ENCODE results near the gene DOCK9.

DOCK9 gene

DNA sequence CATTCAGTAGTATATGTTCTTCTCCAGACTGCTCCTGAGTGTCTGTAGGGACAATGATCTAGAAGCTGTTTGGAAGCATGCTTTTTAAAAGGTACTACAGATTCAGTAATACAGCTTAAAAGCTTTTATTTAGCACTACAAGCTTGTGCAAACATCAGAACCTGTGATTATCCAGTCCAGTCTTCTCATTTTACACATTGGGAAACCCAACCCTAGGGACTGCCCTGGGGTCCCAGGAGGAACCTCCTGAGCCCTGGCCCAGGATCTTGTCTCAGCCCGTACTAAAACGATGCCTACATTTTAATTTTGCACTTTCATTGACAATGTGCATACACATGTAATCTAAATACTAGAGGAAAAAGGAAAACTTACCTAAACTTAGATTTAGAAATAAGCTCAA, 12.5 kb downstream of the DOCK9 start:
- TF ChIP-seq, protein P1, sequence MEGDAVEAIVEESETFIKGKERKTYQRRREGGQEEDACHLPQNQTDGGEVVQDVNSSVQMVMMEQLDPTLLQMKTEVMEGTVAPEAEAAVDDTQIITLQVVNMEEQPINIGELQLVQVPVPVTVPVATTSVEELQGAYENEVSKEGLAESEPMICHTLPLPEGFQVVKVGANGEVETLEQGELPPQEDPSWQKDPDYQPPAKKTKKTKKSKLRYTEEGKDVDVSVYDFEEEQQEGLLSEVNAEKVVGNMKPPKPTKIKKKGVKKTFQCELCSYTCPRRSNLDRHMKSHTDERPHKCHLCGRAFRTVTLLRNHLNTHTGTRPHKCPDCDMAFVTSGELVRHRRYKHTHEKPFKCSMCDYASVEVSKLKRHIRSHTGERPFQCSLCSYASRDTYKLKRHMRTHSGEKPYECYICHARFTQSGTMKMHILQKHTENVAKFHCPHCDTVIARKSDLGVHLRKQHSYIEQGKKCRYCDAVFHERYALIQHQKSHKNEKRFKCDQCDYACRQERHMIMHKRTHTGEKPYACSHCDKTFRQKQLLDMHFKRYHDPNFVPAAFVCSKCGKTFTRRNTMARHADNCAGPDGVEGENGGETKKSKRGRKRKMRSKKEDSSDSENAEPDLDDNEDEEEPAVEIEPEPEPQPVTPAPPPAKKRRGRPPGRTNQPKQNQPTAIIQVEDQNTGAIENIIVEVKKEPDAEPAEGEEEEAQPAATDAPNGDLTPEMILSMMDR (IDR thresholded peaks at IDR 0.05; ENCODE audit: low read depth, low read length) = no peak
- no peak overlapping the region for H3K4me3 ChIP-seq (ENCODE audit: low read depth, low read length)

DNA sequence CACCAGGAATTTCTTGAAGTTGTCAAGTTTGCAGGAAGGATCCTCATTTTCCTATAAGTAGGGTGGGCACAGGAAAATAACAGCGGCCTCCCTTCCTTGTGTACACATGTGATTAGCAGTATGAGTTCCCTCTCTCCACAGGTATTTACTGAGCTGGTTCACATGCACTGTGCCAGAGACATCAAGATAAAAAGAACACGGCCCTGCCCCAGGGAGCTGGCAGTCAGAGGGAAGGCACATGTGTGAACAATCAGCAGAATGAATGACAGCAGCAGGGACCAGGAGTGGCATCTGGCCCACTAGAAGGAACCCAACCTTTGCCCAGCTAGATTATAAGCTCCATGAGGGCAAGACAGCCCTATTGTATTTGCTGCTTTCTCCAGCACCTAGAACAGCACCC, 13.9 kb downstream of the DOCK9 start:
- H3K4me3 ChIP-seq (ENCODE audit: low read depth, low read length) = no peak overlapping the region
- TF ChIP-seq, protein P1 (IDR thresholded peaks at IDR 0.05; ENCODE audit: low read depth, low read length) = no peak

DNA sequence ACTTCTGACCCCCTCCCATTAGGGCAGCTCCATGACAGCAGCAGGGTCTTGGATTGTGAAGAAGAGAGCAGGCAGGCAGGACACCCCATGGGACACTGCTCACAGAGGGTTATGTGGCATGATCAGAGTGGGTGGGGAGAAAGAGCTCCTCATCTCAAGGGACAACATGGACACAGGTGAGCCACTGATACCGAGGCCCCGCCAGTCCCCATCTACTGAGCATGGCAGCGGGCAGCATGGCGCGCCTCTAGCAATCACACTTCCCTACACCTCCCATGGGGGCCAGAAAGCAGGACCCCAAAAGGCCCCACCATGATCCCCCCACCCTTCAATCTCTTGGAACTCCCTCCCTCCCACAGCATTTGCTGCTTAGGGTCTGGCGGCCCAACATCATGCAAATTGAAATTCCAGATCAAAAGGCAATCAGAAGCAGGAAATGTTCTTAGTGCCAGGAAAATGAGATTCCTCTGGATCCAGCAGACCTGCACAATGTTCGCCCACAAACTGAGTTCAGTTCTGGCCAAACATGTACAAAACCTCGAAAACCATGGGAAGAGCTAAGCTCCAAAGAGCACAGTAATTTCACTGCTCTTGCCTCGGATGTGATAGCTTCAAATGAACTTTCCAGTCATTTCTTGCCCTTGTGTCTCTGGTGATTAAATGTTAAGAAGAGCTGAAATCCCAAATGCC, 14.8 kb downstream of the DOCK9 start:
- TF ChIP-seq, protein P1 (IDR thresholded peaks at IDR 0.05; ENCODE audit: low read depth, low read length) = no peak
- no peak overlapping the region for H3K4me3 ChIP-seq (ENCODE audit: low read depth, low read length)

DNA sequence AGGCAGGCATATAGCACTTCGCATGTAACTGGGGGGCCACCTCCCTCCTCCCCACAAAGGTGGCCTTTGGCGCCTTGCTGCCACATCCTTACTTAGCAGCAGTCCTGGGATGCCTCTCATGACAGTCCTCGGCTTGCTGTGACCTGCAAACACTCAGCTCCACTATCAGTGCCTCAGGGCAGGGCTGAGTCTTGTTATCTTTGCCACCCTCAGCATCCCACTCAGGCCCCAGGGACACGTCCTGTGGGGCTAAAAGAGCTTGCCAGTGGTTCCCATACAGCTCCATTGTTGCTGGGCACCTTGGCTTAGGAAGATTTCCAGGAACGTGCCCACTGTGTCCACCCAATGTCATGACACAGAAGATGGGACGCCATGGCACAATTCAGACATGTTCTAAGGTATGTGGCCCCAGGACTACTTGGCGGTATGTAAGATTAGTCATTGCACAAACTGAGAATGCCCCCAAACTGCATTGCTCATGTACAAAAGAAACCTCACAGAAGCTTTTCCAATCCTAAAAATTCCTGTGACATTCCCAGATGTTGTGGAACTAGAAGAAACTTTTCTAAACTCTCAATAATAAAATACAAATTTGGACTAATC, 16.3 kb downstream of the DOCK9 start:
- H3K4me3 ChIP-seq (ENCODE audit: low read depth, low read length) = no peak overlapping the region
- TF ChIP-seq, protein P1 (IDR thresholded peaks at IDR 0.05; ENCODE audit: low read depth, low read length) = no peak

DNA sequence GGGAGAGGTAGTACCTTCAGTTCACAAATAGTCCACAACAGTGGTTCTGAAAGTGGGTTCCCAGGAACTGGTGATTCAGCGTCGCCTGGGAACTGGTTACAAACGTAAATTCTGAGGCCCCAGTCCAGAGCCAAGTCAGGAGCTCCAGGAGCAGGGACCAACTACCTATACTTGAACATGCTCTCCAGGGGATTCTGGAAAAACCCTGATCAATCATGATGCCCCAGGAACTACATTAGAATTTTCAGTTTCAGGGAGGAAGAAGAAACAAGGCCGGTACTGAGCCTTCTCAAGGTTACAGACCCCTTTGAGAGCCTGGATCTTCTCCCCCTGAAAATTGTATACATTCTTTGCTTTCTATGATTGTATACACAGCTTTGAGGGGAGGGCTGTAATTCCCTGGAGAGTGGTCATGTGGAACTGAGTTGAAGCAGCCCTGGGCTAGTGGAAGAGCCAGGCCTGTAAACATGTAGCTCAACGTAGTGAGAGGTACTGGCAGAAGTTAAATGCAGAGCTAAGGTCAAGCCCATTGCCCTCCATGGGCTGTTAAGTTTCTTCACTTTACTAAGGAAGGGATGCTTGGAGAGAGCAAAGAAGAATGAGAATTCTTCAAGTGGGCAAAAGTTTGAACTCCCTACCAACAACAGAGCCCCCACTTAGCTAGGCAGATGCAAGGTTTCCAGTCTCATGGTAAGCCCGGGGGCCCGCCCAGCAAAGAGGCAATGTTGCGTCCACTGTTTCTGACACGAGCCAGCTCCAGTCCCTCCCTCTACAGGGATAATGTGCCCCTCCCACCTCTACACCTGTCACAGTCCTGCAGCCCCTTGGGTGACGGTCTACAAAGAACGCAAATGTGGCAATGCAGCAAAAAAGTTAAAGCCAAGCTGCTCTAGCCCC, 17.0 kb downstream of the DOCK9 start:
- TF ChIP-seq, protein P1 (IDR thresholded peaks at IDR 0.05; ENCODE audit: low read depth, low read length) = no peak
- H3K4me3 ChIP-seq (ENCODE audit: low read depth, low read length) = no peak overlapping the region

DNA sequence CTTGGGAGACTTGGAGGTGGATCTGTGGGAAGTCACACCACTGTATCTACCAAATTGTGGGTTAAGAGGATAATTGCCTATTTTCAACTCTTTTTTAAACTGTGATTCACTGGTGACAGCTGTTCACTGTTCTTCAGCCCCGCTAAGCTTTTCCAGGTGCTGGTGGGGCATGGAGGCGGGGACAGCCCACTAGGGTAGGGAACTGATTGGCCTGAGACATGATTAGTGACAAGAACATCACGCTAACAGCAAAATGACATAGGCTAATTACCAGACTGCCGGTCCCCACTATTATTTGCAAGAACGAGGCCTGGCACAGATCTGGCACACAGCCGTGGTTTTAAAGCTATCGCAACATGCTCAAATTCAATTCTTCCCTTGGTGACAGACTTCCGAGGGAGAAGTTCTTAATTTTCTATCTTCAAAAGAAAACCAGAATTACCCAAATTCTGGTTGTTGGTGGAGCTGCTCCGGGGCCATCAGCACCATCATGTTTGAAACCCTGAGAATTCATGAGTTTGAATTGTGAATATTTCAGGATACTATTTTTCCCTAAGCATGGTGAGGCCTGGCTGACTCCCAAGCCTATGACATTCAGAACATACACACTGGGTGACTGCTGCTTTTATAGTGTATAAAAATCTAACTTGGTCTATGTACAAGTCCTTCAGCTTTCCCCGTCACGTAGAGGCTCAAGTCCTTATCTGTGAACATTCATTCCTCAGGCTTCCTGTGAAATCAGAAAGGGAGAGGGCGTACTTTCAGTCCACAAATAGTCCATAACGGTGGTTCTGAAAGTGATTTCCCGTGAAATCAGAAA, 17.9 kb downstream of the DOCK9 start:
- H3K4me3 ChIP-seq (ENCODE audit: low read depth, low read length) = no peak overlapping the region
- TF ChIP-seq, protein P1 (IDR thresholded peaks at IDR 0.05; ENCODE audit: low read depth, low read length) = no peak

Data from WI38 (cell line).